GM12873 (cell line): Measurements from ENCODE around the gene SEMA3F.

ENCODE experiments used
- CTCF ChIP-seq: IDR thresholded peaks from 2 replicates; pipeline ENCODE4 v1.5.1; 2012; ENCODE audit warnings: low read depth, mild to moderate bottlenecking, moderate library complexity, low read length, control low read depth; ENCODE audit not compliant: insufficient read depth; ENCODE audit errors: missing control alignments

SEMA3F gene

GRCh38 chr3:50139718-50140423 is 15.3 kb upstream of the SEMA3F start:
- no peak for TF ChIP-seq CTCF

- TF ChIP-seq CTCF, result no peak
These were observed 14.1 kb upstream of the SEMA3F start for GRCh38 chr3:50140990-50141389.

- peak; percentile 12 for TF ChIP-seq CTCF
These were observed 8.7 kb upstream of the SEMA3F start for GRCh38 chr3:50146316-50146901.

GRCh38 chr3:50147016-50147415 is 8.1 kb upstream of the SEMA3F start:
- TF ChIP-seq CTCF, result no peak

- TF ChIP-seq CTCF, result no peak
These were observed 7.7 kb upstream of the SEMA3F start for GRCh38 chr3:50147447-50147846.

- no peak for TF ChIP-seq CTCF
These were observed 7.3 kb upstream of the SEMA3F start for GRCh38 chr3:50147861-50148260.

GRCh38 chr3:50150404-50150750 is 4.7 kb upstream of the SEMA3F start:
- TF ChIP-seq CTCF, result no peak
